DOHH2 (cell line): ENCODE data around the gene P3H3.
A peak's percentile ranks its signal among the peaks of the same experiment; 100 is the strongest.

Source experiments
- H3F3A ChIP-seq: fragments of 200-600 bp; sonication (generic), shearing (Covaris generic); 2 replicates; pipeline ENCODE4 v1.6.0; 2016; ENCODE audit warnings: antibody characterized with exemption, mild to moderate bottlenecking; ENCODE audit not compliant: control insufficient read depth, insufficient read depth
- H3K27ac ChIP-seq: fragments of 200-600 bp; sonication (generic); 2 replicates; pipeline ENCODE4 v1.5.1; 2014; ENCODE audit warnings: low read depth, mild to moderate bottlenecking, low read length, moderate library complexity
- H3K27me3 ChIP-seq: fragments of 200-600 bp; sonication (generic); 2 replicates; pipeline ENCODE4 v1.6.1; 2014; ENCODE audit warnings: mild to moderate bottlenecking, low read length, mixed read lengths; ENCODE audit not compliant: control insufficient read depth
- H3K36me3 ChIP-seq: fragments of 200-600 bp; sonication (generic); 2 replicates; pipeline ENCODE4 v1.6.1; 2014; ENCODE audit warnings: mild to moderate bottlenecking, low read length, moderate library complexity, mixed read lengths; ENCODE audit not compliant: control insufficient read depth
- H3K4me1 ChIP-seq: fragments of 200-600 bp; sonication (generic); 2 replicates; pipeline ENCODE4 v1.6.1; 2014; ENCODE audit warnings: mild to moderate bottlenecking, low read length, mixed read lengths; ENCODE audit not compliant: control insufficient read depth
- H3K4me2 ChIP-seq: fragments of 200-600 bp; sonication (generic); 2 replicates; pipeline ENCODE4 v1.6.0; 2014; ENCODE audit warnings: mild to moderate bottlenecking, low read length, moderate library complexity
- H3K4me3 ChIP-seq: fragments of 200-600 bp; sonication (generic); 2 replicates; pipeline ENCODE4 v1.5.1; 2014; ENCODE audit warnings: mild to moderate bottlenecking, low read length, mixed read lengths
- H3K79me2 ChIP-seq: fragments of 200-600 bp; sonication (generic); 2 replicates; pipeline ENCODE4 v1.6.1; 2014; ENCODE audit warnings: mild to moderate bottlenecking, low read length, mixed read lengths; ENCODE audit not compliant: control insufficient read depth
- H3K9me2 ChIP-seq: fragments of 200-600 bp; sonication (generic); replicated peaks from 2 replicates; pipeline ENCODE4 v1.6.1; 2014; ENCODE audit warnings: mild to moderate bottlenecking, low read length, mixed read lengths; ENCODE audit not compliant: control insufficient read depth
- H3K9me3 ChIP-seq: fragments of 200-600 bp; sonication (generic); 2 replicates; pipeline ENCODE4 v1.6.1; 2014; ENCODE audit warnings: antibody characterized with exemption, low read length, mixed read lengths; ENCODE audit not compliant: control insufficient read depth, insufficient read depth
- H4K20me1 ChIP-seq: fragments of 200-600 bp; sonication (generic); 2 replicates; pipeline ENCODE4 v1.6.0; 2014; ENCODE audit warnings: low read depth, mild to moderate bottlenecking, antibody characterized with exemption, low read length, moderate library complexity; ENCODE audit not compliant: control insufficient read depth, insufficient read depth
- EZH2phosphoT487 ChIP-seq: fragments of 200-600 bp; sonication (generic); IDR thresholded peaks from 2 replicates; pipeline ENCODE4 v1.6.1; 2017; ENCODE audit warnings: borderline replicate concordance, mild to moderate bottlenecking, antibody characterized with exemption, low read length, moderate library complexity, mixed read lengths
- TF ChIP-seq, protein P1 (sequence below): fragments of 200-600 bp; sonication (generic); IDR thresholded peaks from one replicate; pipeline ENCODE4 v1.5.1; 2014; ENCODE audit warnings: antibody characterized with exemption, mild to moderate bottlenecking, low read depth, low read length; ENCODE audit not compliant: poor library complexity, severe bottlenecking

Gene P3H3

DNA sequence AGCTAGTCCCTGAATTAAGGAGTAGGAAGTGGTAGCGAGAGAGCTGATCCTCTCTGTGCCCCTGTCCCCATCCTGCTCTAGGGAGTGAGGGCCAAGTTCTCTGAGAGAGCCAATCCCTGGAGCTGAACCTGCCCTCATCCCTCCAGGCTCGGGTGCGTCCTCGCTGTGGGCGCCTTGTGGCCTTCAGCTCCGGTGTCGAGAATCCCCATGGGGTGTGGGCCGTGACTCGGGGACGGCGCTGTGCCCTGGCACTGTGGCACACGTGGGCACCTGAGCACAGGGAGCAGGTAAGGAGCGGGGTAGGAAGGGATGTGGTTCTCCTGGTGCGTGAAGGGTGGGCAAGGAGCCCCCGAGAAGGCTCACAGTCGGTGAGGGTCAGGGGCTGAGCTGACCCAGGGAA is 10.6 kb downstream of the P3H3 start:
- no peaks in the 10 kb centered on the region for H3K79me2 ChIP-seq
- peaks cover 3% of the 10 kb centered on the region; the same call in 1 of the 2 replicates for H3K27me3 ChIP-seq
- TF ChIP-seq, protein P1, sequence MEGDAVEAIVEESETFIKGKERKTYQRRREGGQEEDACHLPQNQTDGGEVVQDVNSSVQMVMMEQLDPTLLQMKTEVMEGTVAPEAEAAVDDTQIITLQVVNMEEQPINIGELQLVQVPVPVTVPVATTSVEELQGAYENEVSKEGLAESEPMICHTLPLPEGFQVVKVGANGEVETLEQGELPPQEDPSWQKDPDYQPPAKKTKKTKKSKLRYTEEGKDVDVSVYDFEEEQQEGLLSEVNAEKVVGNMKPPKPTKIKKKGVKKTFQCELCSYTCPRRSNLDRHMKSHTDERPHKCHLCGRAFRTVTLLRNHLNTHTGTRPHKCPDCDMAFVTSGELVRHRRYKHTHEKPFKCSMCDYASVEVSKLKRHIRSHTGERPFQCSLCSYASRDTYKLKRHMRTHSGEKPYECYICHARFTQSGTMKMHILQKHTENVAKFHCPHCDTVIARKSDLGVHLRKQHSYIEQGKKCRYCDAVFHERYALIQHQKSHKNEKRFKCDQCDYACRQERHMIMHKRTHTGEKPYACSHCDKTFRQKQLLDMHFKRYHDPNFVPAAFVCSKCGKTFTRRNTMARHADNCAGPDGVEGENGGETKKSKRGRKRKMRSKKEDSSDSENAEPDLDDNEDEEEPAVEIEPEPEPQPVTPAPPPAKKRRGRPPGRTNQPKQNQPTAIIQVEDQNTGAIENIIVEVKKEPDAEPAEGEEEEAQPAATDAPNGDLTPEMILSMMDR, result no peak
- TF ChIP-seq EZH2phosphoT487, result no peak
- no peak overlapping the region for H3K4me3 ChIP-seq
- peak overlapping the region; percentile 97; the same call in 1 of the 2 replicates for H3K4me2 ChIP-seq
- H4K20me1 ChIP-seq, result no peaks in the 10 kb centered on the region
- H3K4me1 ChIP-seq, result peaks cover 48% of the 10 kb centered on the region
- no peaks in the 10 kb centered on the region for H3K9me3 ChIP-seq
- H3F3A ChIP-seq, result peaks cover 4% of the 10 kb centered on the region; the same call in 1 of the 2 replicates
- H3K36me3 ChIP-seq, result no peaks in the 10 kb centered on the region
- no peak overlapping the region for H3K27ac ChIP-seq
- no peaks in the 10 kb centered on the region for H3K9me2 ChIP-seq

DNA sequence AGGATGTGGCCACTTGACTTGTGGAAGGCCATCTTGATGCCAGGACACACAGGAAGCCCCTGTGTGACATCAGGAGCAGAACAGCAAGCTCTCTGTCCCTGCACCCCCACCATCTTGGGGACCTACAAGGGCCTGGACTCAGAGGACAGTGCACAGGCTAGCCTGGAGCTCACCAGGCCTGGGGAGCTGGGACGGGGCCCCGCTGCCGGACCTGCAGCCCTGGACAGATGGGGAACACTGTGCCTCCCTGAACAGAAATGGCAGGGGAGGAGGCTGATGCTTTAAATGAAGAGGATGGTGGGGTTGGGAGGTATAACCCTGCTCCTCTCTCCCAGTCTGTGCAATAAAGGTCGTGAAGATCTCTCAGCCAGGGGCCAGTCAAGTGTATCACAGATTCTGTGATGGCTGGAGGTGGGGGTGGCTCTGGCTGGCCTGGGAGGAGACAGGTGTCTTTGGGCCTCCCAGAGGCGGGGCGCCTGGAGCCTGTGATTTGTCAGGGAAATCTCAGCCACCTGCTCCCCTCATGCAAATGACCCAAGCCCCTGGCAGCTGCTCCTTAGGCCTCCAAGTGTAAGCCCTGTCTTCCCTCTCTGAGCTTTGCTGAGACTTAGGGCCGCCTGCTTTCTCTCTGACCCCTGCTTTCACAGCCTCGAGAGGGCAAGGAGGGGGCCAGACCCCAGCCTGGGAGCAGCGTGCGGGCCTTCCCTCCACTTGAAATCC is 11.4 kb downstream of the P3H3 start:
- H3K79me2 ChIP-seq, result no peaks in the 10 kb centered on the region
- peaks cover 7% of the 10 kb centered on the region for H3F3A ChIP-seq
- peaks cover 48% of the 10 kb centered on the region for H3K4me1 ChIP-seq
- no peak for TF ChIP-seq EZH2phosphoT487
- TF ChIP-seq, protein P1, result no peak
- peak overlapping the region; percentile 97 for H3K4me2 ChIP-seq
- H3K4me3 ChIP-seq, result peak overlapping the region; percentile 69
- no peaks in the 10 kb centered on the region for H3K9me2 ChIP-seq
- no peaks in the 10 kb centered on the region for H3K9me3 ChIP-seq
- H4K20me1 ChIP-seq, result no peaks in the 10 kb centered on the region
- H3K27ac ChIP-seq, result peak overlapping the region; percentile 86
- no peaks in the 10 kb centered on the region for H3K27me3 ChIP-seq
- H3K36me3 ChIP-seq, result no peaks in the 10 kb centered on the region

DNA sequence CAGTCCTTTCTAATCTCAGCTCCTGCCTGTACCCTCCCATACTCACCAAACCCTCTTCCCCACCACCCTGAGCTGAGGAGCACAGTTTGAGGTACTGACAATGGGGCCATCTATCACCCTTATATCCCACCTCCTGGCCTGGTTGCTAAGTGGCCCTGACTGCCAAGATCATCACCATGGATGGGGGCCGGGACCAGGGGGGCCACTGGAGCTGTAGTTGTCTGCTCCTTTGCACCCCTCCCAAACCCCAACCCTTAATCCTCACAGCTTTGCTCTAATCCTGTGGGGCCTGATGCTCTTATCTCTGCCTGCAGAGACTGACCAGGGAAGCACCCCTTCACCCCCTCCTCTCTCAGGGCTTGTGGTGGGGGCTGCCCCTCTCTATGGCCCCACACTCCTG is 12.1 kb downstream of the P3H3 start:
- no peaks in the 10 kb centered on the region for H3K9me2 ChIP-seq
- no peaks in the 10 kb centered on the region for H3K79me2 ChIP-seq
- peaks cover 11% of the 10 kb centered on the region for H3F3A ChIP-seq
- H4K20me1 ChIP-seq, result no peaks in the 10 kb centered on the region
- H3K9me3 ChIP-seq, result no peaks in the 10 kb centered on the region
- TF ChIP-seq, protein P1, result no peak
- TF ChIP-seq EZH2phosphoT487, result no peak
- peak overlapping the region; percentile 97 for H3K4me2 ChIP-seq
- H3K4me1 ChIP-seq, result peaks cover 48% of the 10 kb centered on the region
- H3K4me3 ChIP-seq, result peak overlapping the region; percentile 69
- peak overlapping the region; percentile 86 for H3K27ac ChIP-seq
- H3K36me3 ChIP-seq, result no peaks in the 10 kb centered on the region
- no peaks in the 10 kb centered on the region for H3K27me3 ChIP-seq
